GM19035 (cell line): Measurements from ENCODE around the gene RNASEH2A.
"Not testable (repeated sequence)": the region's sequence is repeated elsewhere in the genome, so short reads cannot be mapped to it uniquely, and the experiment has no call there.

Source experiments
- ATAC-seq: cut with Tn5 transposase; IDR thresholded peaks from one replicate; pipeline ENCODE4 v1.9.1; 2021; ENCODE audit not compliant: unreplicated experiment

RNASEH2A gene

GRCh38 chr19:12825254-12826131 is 19.1 kb downstream of the RNASEH2A start:
- ATAC-seq, result no peak

GRCh38 chr19:12828494-12828893 is 22.1 kb downstream of the RNASEH2A start:
- no peak for ATAC-seq

- ATAC-seq, result no peak
Observed at GRCh38 chr19:12833418-12833737, 27.0 kb downstream of the RNASEH2A start.

GRCh38 chr19:12833738-12834565 is 27.6 kb downstream of the RNASEH2A start:
- ATAC-seq, result no peak

- no peak for ATAC-seq
Observed at GRCh38 chr19:12834566-12834943, 28.2 kb downstream of the RNASEH2A start, which contains the start of gene RTBDN. RTBDN (minus strand) TSS chr19:12834579; CDS start chr19:12829979, 4,600 bp downstream.

- no peak for ATAC-seq
Observed at GRCh38 chr19:12834976-12835757, 28.8 kb downstream of the RNASEH2A start.

- no peak for ATAC-seq
Observed at GRCh38 chr19:12836529-12836863, 30.1 kb downstream of the RNASEH2A start.

GRCh38 chr19:12837225-12837624 is 30.8 kb downstream of the RNASEH2A start:
- ATAC-seq, result no peak

- ATAC-seq, result no peak
Observed at GRCh38 chr19:12838182-12838885, 31.9 kb downstream of the RNASEH2A start, which contains the start of gene MAST1. MAST1 (plus strand) TSS chr19:12838515; CDS start chr19:12838573, 58 bp downstream.

GRCh38 chr19:12838886-12839756 is 32.7 kb downstream of the RNASEH2A start:
- no peak for ATAC-seq

GRCh38 chr19:12840091-12841079 is 34.0 kb downstream of the RNASEH2A start:
- no peak for ATAC-seq

- no peak for ATAC-seq
Observed at GRCh38 chr19:12841094-12841493, 34.7 kb downstream of the RNASEH2A start.

- no peak for ATAC-seq
Observed at GRCh38 chr19:12842511-12842910, 36.1 kb downstream of the RNASEH2A start.

- no peak for ATAC-seq
Observed at GRCh38 chr19:12843328-12843727, 36.9 kb downstream of the RNASEH2A start.

GRCh38 chr19:12843999-12844732 is 37.8 kb downstream of the RNASEH2A start:
- ATAC-seq, result no peak

GRCh38 chr19:12846613-12847012 is 40.2 kb downstream of the RNASEH2A start:
- not testable (repeated sequence) for ATAC-seq
